GM12878 (cell line): ENCODE data around the gene S100A3. TPM values are rescaled to one million over a fixed set of nuclear protein-coding genes. Genes with fewer than 3 reads are reported as not detected.

Source experiments
- ATAC-seq: fragments of 200-7000 bp; cut with Tn5 transposase; 3 replicates; pipeline ENCODE4 v1.9.1; 2020; ENCODE audit warnings: mild to moderate bottlenecking, moderate library complexity
- BruUV-seq: library from RNA; stranded (reverse); fragments of 400-500 nt; replicated peaks from 2 replicates; lab custom pipeline; 2021; lab: Mats Ljungman, UMichigan
- CTCF ChIA-PET: fragments of 300-600 bp; sonication (Branson Sonifier 250); formaldehyde crosslinking; extraction: SDS; loops from one replicate; lab custom pipeline; 2021; ENCODE audit warnings: inconsistent platforms; lab: Yijun Ruan, JAX
- POLR2A ChIA-PET: fragments of 350-600 bp; formaldehyde crosslinking; extraction: SDS; loops from one replicate; lab custom pipeline; 2021; ENCODE audit warnings: inconsistent platforms; lab: Charles Lee
- RAD21 ChIA-PET: fragments of 300-600 bp; sonication (Branson Sonifier 250); formaldehyde crosslinking; loops from one replicate; lab custom pipeline; 2023; ENCODE audit warnings: antibody characterized with exemption; ENCODE audit not compliant: unreplicated experiment; lab: Charles Lee
- SMC1A ChIA-PET: fragments of 300-600 bp; sonication (Branson Sonifier 250); formaldehyde crosslinking; loops from one replicate; lab custom pipeline; 2023; ENCODE audit not compliant: unreplicated experiment, uncharacterized antibody; lab: Charles Lee
- DNase-seq: peaks from one replicate; pipeline ENCODE4 v3.0.0-alpha.2; 2011; ENCODE audit warnings: low read depth, low spot score
- FAIRE-seq: peaks from 3 replicates; lab custom pipeline; 2011; peaks lifted over from hg19 to GRCh38; lab: Jason Lieb, UNC
- H2AFZ ChIP-seq: 2 replicates; pipeline ENCODE4 v1.6.0; 2011; ENCODE audit warnings: low read depth, low read length, control low read depth; ENCODE audit not compliant: control insufficient read depth
- H3K27ac ChIP-seq: 2 replicates; pipeline ENCODE4 v1.5.1; 2011; ENCODE audit warnings: control low read depth; ENCODE audit not compliant: control insufficient read depth, insufficient read depth
- H3K27me3 ChIP-seq, 2 experiments: replicated peaks in 1 of 2; 2 replicates each; pipeline versions ENCODE4 v1.6.0 to v1.6.1; 2011; ENCODE audit warnings: low read length in 1 of 2; ENCODE audit not compliant: control insufficient read depth in 2 of 2, insufficient read depth in 2 of 2
- H3K36me3 ChIP-seq, 2 experiments: 2 replicates each; pipeline ENCODE4 v1.5.1; 2011; ENCODE audit warnings: low read length in 1 of 2; ENCODE audit not compliant: control insufficient read depth in 2 of 2, insufficient read depth in 2 of 2
- H3K4me1 ChIP-seq: 2 replicates; pipeline ENCODE4 v1.6.1; 2011; ENCODE audit warnings: mild to moderate bottlenecking, low read length, moderate library complexity, mixed read lengths; ENCODE audit not compliant: control insufficient read depth, insufficient read depth
- H3K4me2 ChIP-seq: 2 replicates; pipeline ENCODE4 v1.6.0; 2011; ENCODE audit warnings: control low read depth; ENCODE audit not compliant: control insufficient read depth, insufficient read depth
- H3K4me3 ChIP-seq: fragments of 200-600 bp; sonication (generic); 2 replicates; pipeline ENCODE4 v1.5.1; 2016
- H3K79me2 ChIP-seq: 2 replicates; pipeline ENCODE4 v1.6.0; 2011; ENCODE audit warnings: low read length; ENCODE audit not compliant: control insufficient read depth, insufficient read depth
- H3K9ac ChIP-seq: 2 replicates; pipeline ENCODE4 v1.8.0; 2011; ENCODE audit warnings: low read length, control low read depth, mixed read lengths; ENCODE audit not compliant: control insufficient read depth, insufficient read depth
- H3K9me3 ChIP-seq: replicated peaks from 3 replicates; pipeline ENCODE4 v1.5.1; 2011; ENCODE audit warnings: mild to moderate bottlenecking, low read length; ENCODE audit not compliant: control insufficient read depth, insufficient read depth
- H4K20me1 ChIP-seq: 2 replicates; pipeline ENCODE4 v1.6.0; 2011; ENCODE audit not compliant: control insufficient read depth, insufficient read depth
- CEBPB ChIP-seq, 2 experiments: fragments of 150-350 bp in 1 of 2; IDR thresholded peaks; 2 replicates each; pipeline ENCODE4 v1.6.1; 2012 to 2014; ENCODE audit warnings: low read depth in 2 of 2, low read length in 2 of 2, borderline replicate concordance in 1 of 2, inconsistent platforms in 1 of 2
- EZH2 ChIP-seq: IDR thresholded peaks from 2 replicates; pipeline ENCODE4 v1.6.1; 2012; ENCODE audit warnings: low read depth, mild to moderate bottlenecking, control low read depth, inconsistent platforms, low read length, borderline replicate concordance; ENCODE audit not compliant: control insufficient read depth
- MEF2B ChIP-seq: fragments of 450-650 bp; IDR thresholded peaks from 2 replicates; pipeline ENCODE4 v1.6.1; 2018; ENCODE audit warnings: mild to moderate bottlenecking, moderate library complexity; ENCODE audit not compliant: partially characterized antibody, poor library complexity, severe bottlenecking
- NR2F1 ChIP-seq: fragments of 450-650 bp; conservative IDR thresholded peaks from 2 replicates; pipeline ENCODE4 v1.6.1; 2017; ENCODE audit warnings: mild to moderate bottlenecking
- SMARCA5 ChIP-seq: fragments of 450-650 bp; IDR thresholded peaks from 2 replicates; pipeline ENCODE4 v1.6.1; 2017; ENCODE audit warnings: mild to moderate bottlenecking
- SPI1 ChIP-seq: IDR thresholded peaks from 2 replicates; pipeline ENCODE4 v1.6.1; 2011; ENCODE audit warnings: low read depth, mild to moderate bottlenecking, low read length, moderate library complexity, borderline replicate concordance; ENCODE audit not compliant: insufficient read depth
- ZNF622 ChIP-seq: fragments of 450-650 bp; IDR thresholded peaks from 2 replicates; pipeline ENCODE4 v1.6.1; 2017; ENCODE audit warnings: mild to moderate bottlenecking, inconsistent platforms
- WGBS: methylation state at CpG from one replicate; pipeline ENCODE4 v1.1.6; 2016; ENCODE audit warnings: low lambda C conversion rate; ENCODE audit not compliant: insufficient replicate concordance, insufficient coverage; ENCODE audit errors: missing lambda C conversion rate; 5-methylcytosine and 5-hydroxymethylcytosine counted together
- in situ Hi-C: fragments of 300-500 bp; cut with MboI; formaldehyde crosslinking; loops from 9 replicates; pipeline ENCODE4 v1.14.3; 2018; ENCODE audit warnings: mixed read lengths
- intact Hi-C: fragments of 100-400 bp; cut with micrococcal nuclease; formaldehyde crosslinking; loops from one replicate; pipeline ENCODE4 v1.14.2; 2022; ENCODE audit not compliant: unreplicated experiment
- polyA plus RNA-seq, 11 experiments: library from polyadenylated mRNA; depleted of rRNA in 4 of 11; unstranded in 6 of 11; stranded (reverse) in 5 of 11; fragments of >200 nt; fragmentation: Nextera tagmentation in 4 of 11; fragmentation: Illumina TruSeq in 1 of 11; extraction: Ambion mirVana in 4 of 11; extraction: Trizol in 1 of 11; gene quantifications; 1 replicate in 1 of 11; 2 replicates in 10 of 11; pipeline versions ENCODE4 v1.2.1 to v1.2.3, GENCODE V29; 2011 to 2016; ENCODE audit warnings: inconsistent platforms in 2 of 11, missing spikeins in 2 of 11, low read depth in 1 of 11
- total RNA-seq, 4 experiments: library from RNA; depleted of rRNA in 3 of 4; stranded (reverse); fragments of >200 nt in 3 of 4; fragmentation: Illumina TruSeq in 1 of 4; extraction: Trizol in 1 of 4; gene quantifications; 2 replicates each; pipeline versions ENCODE4 v1.2.1 to v1.2.3, GENCODE V29; 2013 to 2021
- TF ChIP-seq, protein P1 (sequence below): IDR thresholded peaks from 2 replicates; pipeline ENCODE4 v1.6.1; 2011; ENCODE audit warnings: low read depth, low read length, improper control_type of control experiment, borderline replicate concordance

S100A3 gene
- total and polyA plus RNA-seq, 10 of the 15 experiments (the other 5 are each of a cell fraction or from before 2014, with no cell fraction given) = 0.32 to 0.45 TPM; not detected in 8

DNA sequence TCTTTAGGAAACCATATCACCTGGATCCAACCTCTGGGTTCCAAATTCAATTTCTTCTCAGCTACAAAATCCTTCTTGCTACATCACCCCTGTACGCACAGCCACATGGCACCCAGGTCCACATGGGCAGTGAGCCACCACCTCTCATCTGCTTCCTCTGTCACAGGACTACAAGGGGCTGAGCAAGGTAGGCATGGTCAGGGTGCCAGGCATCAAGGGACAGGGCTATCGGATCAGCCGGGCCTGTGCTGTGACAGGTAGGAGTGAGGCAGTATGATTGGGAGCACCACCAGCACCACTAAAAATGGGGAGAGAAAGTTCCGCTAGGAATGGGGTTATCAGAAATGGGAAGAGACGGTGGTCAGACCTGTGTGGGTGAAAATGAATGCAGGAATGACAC, 42.7 kb downstream of the S100A3 start (continued):
- no peak for TF ChIP-seq EZH2

- RAD21 ChIA-PET = no interaction called here
- in situ Hi-C loops = loop anchor here (5.0 to 10.0 kb wide), 2 partner anchors 57 to 489 kb away; partner anchors contain the start of gene RPS27
- H3K9me3 ChIP-seq = no peaks in the 10 kb centered on the region
- H3K4me2 ChIP-seq = no peak overlapping the region
- CTCF ChIA-PET = interaction anchor here (1.5 to 7.3 kb wide), 2 partner anchors 10 to 65 kb away, joined by 3 to 191 read pairs; no protein-coding TSS in a partner anchor
- no peak overlapping the region for H3K27ac ChIP-seq
- TF ChIP-seq ZNF622 (no peak), SMARCA5 (no peak), NR2F1 (no peak), EZH2 (no peak), MEF2B (no peak), CEBPB (IDR thresholded peaks at IDR 0.05; ENCODE audit: borderline replicate concordance in 1 of 2, low read depth in 2 of 2, low read length in 2 of 2) (no peak), SPI1 (no peak)
- TF ChIP-seq, protein P1, sequence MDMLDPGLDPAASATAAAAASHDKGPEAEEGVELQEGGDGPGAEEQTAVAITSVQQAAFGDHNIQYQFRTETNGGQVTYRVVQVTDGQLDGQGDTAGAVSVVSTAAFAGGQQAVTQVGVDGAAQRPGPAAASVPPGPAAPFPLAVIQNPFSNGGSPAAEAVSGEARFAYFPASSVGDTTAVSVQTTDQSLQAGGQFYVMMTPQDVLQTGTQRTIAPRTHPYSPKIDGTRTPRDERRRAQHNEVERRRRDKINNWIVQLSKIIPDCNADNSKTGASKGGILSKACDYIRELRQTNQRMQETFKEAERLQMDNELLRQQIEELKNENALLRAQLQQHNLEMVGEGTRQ = no peak
- TF ChIP-seq, all 136 proteins: peak for 0
- no peak for FAIRE-seq
- intact Hi-C loops = no loop called here
- POLR2A ChIA-PET = interaction anchor here (0.6 kb wide), 1 partner anchor 47 kb away, joined by 5 read pairs; no protein-coding TSS in a partner anchor
- no peak overlapping the region for H2AFZ ChIP-seq
- no peak for DNase-seq
- ATAC-seq = no peak
- no TSS peak for BruUV-seq
- SMC1A ChIA-PET = interaction anchor here (2.3 kb wide), 1 partner anchor 153 kb away, joined by 9 read pairs; no protein-coding TSS in a partner anchor
- no peaks in the 10 kb centered on the region for H4K20me1 ChIP-seq
- H3K9ac ChIP-seq = no peak overlapping the region
- no peak overlapping the region for H3K4me3 ChIP-seq
- no peaks in the 10 kb centered on the region for H3K36me3 ChIP-seq
- no peaks in the 10 kb centered on the region for H3K27me3 ChIP-seq
- H3K4me1 ChIP-seq = no peaks in the 10 kb centered on the region
- WGBS = 33% methylated on average over 1 of the region's 1 CpG
- no peaks in the 10 kb centered on the region for H3K79me2 ChIP-seq
Measured at GRCh38 chr1:153505576-153505975, 43.5 kb downstream of the S100A3 start.
